ENCODE results near the gene HS6ST1. TPM values are rescaled to one million over a fixed set of nuclear protein-coding genes. Genes with fewer than 3 reads are reported as not detected.

HS6ST1 gene
- total and polyA plus RNA-seq, 9 donors, result 12.9 to 62.5 (median 45.3) TPM

DNA sequence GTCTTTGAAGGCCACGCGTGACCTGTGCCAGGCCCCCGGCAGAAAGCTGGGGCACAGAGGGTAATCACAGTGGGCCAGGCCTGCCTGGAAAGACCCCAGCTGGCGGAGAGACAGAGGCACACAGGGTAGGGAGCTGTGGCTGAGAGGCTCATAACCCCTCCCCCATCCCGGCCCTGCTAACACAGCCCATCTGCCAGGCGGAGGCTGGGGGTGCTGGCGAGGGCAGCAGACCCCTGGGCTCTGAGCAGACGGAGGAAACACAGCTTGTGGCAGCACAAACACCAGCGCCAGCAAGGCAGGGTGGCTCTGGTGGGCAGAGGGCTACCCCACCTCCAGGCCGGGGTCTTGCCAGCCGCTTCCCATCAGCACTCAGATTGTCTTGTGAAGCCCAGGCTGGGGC is 19.0 kb downstream of the HS6ST1 start:
- Histone ChIP-seq H3K27ac (no peak overlapping the region), H3K27me3 (no peaks in the 10 kb centered on the region), H3K4me3 (no peak overlapping the region), H3K9me3 (no peaks in the 10 kb centered on the region), H3K4me1 (ENCODE audit: insufficient read depth) (peaks cover 21% of the 10 kb centered on the region), H3K36me3 (no peaks in the 10 kb centered on the region)
- 83 to 89% (median 89%) methylated on average over 11 of the region's 11 CpGs for WGBS, 3 donors
- no peak for TF ChIP-seq EP300 (IDR thresholded peaks at IDR 0.05)
- TF ChIP-seq POLR2A (IDR thresholded peaks at IDR 0.05), result no peak
- TF ChIP-seq, protein P1, sequence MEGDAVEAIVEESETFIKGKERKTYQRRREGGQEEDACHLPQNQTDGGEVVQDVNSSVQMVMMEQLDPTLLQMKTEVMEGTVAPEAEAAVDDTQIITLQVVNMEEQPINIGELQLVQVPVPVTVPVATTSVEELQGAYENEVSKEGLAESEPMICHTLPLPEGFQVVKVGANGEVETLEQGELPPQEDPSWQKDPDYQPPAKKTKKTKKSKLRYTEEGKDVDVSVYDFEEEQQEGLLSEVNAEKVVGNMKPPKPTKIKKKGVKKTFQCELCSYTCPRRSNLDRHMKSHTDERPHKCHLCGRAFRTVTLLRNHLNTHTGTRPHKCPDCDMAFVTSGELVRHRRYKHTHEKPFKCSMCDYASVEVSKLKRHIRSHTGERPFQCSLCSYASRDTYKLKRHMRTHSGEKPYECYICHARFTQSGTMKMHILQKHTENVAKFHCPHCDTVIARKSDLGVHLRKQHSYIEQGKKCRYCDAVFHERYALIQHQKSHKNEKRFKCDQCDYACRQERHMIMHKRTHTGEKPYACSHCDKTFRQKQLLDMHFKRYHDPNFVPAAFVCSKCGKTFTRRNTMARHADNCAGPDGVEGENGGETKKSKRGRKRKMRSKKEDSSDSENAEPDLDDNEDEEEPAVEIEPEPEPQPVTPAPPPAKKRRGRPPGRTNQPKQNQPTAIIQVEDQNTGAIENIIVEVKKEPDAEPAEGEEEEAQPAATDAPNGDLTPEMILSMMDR (IDR thresholded peaks at IDR 0.05), result no peak
- intact Hi-C loops (cut with DNase I), result loop anchor here in 1 of 4 donors (5.0 kb wide), 1 partner anchor 67 kb away; no protein-coding TSS in a partner anchor
- peak in 2 of 5 donors; percentile 27 to 37 for DNase-seq

DNA sequence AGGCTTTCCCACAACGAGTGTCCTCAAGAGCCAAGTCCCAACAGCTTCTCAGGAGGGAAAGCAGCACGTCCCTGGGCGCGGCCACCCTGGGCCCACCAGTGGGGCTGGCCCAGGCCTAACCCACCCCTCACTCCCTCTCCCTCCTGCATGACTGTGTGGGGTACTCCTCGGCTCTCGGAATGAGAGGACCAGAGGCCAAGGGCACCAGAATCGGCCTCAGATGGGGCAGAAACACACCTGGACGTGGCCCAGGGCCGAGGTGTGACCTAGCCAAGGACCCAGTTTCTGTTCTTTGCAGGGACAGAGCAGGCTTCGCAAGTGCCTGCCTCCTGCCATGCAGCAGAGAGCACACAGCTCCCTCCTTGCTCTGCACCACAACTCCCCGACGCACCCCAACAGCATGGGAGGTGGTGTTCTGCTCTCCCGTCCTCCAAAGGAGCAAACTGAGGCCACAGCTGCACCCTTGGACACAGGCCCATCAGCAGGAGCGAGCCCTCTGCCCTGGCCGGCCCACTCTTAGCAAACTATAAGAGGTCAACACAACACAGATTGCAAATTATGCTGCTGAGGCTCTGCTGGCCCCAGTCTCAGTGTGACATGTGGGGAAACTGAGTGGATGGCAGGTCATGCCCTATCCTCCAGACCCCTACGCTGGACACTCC is 19.7 kb downstream of the HS6ST1 start:
- no peak overlapping the region for H3K27ac ChIP-seq
- no peaks in the 10 kb centered on the region for H3K27me3 ChIP-seq
- H3K36me3 ChIP-seq, result no peaks in the 10 kb centered on the region
- TF ChIP-seq, protein P1 (IDR thresholded peaks at IDR 0.05), result no peak
- TF ChIP-seq EP300 (IDR thresholded peaks at IDR 0.05) (no peak), POLR2A (IDR thresholded peaks at IDR 0.05) (no peak)
- WGBS, 3 donors, result 66 to 80% (median 71%) methylated on average over 16 of the region's 16 CpGs
- no peak overlapping the region for H3K4me3 ChIP-seq
- no peaks in the 10 kb centered on the region for H3K9me3 ChIP-seq
- peak in 3 of 5 donors; percentile 13 to 28 (median 14) for DNase-seq
- peaks cover 17% of the 10 kb centered on the region for H3K4me1 ChIP-seq (ENCODE audit: insufficient read depth)
- intact Hi-C loops (cut with DNase I), result no loop called here

DNA sequence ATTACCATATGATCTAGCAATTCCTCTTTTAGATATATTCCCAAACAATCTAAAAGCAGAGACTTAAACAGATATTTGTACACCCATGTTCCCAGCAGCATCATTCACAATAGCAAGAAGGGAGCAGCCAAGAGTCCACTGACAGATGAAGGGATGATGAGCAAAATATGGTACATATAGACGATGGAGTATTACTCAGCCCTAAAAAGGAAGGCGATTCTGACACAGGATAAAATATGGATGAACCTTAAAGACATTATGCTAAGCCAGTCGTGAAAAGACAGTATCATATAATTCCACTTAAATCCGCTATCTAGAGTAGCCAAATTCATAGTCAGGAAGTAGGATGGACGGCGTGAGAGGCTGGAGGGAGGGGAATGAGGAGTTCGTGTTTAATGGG is 20.4 kb downstream of the HS6ST1 start:
- TF ChIP-seq POLR2A (IDR thresholded peaks at IDR 0.05) (no peak), EP300 (IDR thresholded peaks at IDR 0.05) (no peak)
- TF ChIP-seq, protein P1 (IDR thresholded peaks at IDR 0.05), result no peak
- no peak for DNase-seq
- Histone ChIP-seq H3K4me3 (no peak overlapping the region), H3K27ac (no peak overlapping the region), H3K9me3 (no peaks in the 10 kb centered on the region), H3K4me1 (ENCODE audit: insufficient read depth) (peaks cover 19% of the 10 kb centered on the region), H3K27me3 (no peaks in the 10 kb centered on the region), H3K36me3 (no peaks in the 10 kb centered on the region)
- 94 to 96% (median 96%) methylated on average over 7 of the region's 7 CpGs for WGBS, 3 donors
- intact Hi-C loops (cut with DNase I), result no loop called here

DNA sequence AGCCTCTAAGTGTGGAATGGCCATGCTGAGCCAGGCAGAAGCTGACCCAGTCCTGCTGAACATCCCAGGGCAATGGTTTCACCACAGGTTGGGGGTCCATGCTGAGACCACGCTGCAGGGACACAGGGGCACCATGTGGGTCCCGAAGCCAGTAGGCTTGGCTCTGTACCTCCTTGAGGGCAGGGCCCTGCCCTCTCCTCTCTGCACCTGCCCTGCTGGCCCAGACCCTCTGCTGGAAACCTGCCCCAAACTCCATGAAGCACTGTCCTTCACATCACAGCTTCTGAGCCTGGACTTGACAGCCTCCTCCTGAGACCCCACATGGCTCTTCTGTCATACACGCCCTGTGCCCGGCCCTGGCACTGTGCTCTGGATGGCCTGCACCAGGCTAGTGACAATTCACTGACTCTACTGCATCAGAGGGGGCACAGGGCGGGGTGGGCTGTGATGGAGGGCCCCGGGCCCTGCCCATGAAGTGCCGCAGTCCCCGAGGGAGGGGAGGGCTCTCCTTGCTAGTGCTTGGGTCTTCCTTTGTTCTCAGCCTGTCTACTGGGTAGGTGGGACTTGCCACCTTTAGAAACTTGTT is 24.7 kb downstream of the HS6ST1 start:
- H3K9me3 ChIP-seq, result no peaks in the 10 kb centered on the region
- TF ChIP-seq, protein P1 (IDR thresholded peaks at IDR 0.05), result no peak
- TF ChIP-seq EP300 (IDR thresholded peaks at IDR 0.05) (no peak), POLR2A (IDR thresholded peaks at IDR 0.05) (no peak)
- H3K4me3 ChIP-seq, result no peak overlapping the region
- WGBS, 3 donors, result 94 to 97% (median 96%) methylated on average over 8 of the region's 8 CpGs
- intact Hi-C loops (cut with DNase I), result no loop called here
- H3K27me3 ChIP-seq, result no peaks in the 10 kb centered on the region
- peaks cover 7% of the 10 kb centered on the region for H3K4me1 ChIP-seq (ENCODE audit: insufficient read depth)
- no peak overlapping the region for H3K27ac ChIP-seq
- H3K36me3 ChIP-seq, result no peaks in the 10 kb centered on the region
- DNase-seq, result peak in 2 of 5 donors; percentile 10 to 28
